ENCODE data around the gene EML6.
A peak's percentile ranks its signal among the peaks of the same experiment; 100 is the strongest.

Gene EML6

GRCh38 chr2:54912305-54912704 is 188.8 kb downstream of the EML6 start:
- no peak for DNase-seq (ENCODE audit: low read depth)

DNA sequence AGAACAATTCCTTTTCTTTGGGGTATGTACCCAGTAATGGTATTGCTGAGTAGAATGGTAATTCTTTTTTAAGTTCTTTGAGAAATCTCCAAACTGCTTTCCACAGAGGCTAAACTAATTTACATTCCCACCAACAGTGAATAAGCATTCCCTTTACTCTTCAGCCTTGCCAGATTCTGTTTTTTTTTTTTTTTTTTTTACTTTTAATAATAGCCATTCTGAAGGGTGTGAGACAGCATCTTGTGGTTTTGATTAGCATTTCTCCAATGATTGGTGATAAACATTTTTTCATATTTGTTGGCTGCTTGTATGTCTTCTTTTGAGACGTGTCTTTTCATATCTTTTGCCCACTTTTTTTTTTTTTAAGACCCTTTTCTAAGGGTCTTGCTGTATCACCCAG is 189.4 kb downstream of the EML6 start:
- DNase-seq (ENCODE audit: low read depth), result no peak

- DNase-seq (ENCODE audit: low read depth), result no peak
These were observed 191.2 kb downstream of the EML6 start for GRCh38 chr2:54914637-54915036.

DNA sequence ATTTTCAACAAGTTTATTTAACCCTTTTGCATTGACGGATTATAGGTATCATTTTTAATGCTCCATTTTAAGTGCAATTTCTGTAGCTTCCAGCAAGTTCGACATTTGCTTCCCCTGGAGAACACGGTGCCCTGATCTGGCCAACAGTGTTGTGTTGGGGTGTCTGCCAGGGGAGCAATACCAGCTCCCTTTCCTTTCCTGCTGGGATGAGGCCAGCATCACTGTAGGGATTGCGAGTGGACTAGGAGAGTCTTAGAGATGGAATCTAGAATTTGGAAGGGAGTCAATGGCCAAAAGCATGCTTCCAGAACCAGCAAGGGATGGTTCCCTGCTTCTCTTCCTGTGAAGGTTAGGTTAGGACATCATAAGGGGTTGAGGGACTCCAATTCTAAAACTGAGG is 191.6 kb downstream of the EML6 start:
- no peak for DNase-seq (ENCODE audit: low read depth)

DNA sequence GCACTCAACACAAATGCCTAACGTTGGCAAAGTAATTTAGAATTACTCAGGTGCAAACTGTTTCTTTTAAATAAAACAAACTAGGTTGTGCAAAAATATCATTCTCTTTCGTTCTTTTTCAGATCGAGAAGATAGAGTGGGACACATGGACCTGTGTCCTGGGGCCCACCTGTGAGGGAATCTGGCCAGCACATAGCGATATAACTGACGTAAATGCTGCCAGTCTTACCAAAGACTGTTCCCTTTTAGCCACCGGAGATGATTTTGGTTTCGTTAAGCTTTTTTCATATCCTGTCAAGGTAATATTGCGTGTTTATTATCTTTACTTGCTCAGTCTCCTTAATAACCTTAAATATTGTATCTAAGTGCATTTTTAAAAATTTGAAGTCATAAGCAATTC is 193.2 kb downstream of the EML6 start:
- no peak for DNase-seq (ENCODE audit: low read depth)

GRCh38 chr2:54918647-54919280 is 195.3 kb downstream of the EML6 start:
- no peak for DNase-seq (ENCODE audit: low read depth)

GRCh38 chr2:54920660-54921059 is 197.2 kb downstream of the EML6 start:
- no peak for DNase-seq (ENCODE audit: low read depth)

DNA sequence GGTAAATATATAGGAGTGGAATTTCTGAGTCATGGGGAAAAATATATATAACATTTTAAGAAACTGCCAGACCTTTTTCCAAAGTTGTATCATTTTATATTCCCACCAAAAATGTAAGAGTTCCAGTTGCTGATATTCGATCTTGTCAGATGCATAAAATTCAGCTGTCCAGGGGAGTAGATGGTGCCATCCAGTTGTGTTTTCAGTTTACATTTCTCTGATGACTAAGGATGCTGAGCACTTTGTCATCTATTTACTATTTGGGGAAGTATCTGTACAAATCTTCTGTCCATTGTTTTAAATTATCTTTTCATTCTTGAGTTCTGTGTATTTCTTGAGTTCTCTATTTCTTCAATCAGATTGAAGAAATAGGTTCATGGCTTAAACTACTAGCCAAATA is 200.7 kb downstream of the EML6 start:
- no peak for DNase-seq (ENCODE audit: low read depth)

- no peak for DNase-seq (ENCODE audit: low read depth)
These were observed 201.6 kb downstream of the EML6 start for GRCh38 chr2:54925022-54925421.

GRCh38 chr2:54927085-54927750 is 203.8 kb downstream of the EML6 start:
- no peak for DNase-seq (ENCODE audit: low read depth)

DNA sequence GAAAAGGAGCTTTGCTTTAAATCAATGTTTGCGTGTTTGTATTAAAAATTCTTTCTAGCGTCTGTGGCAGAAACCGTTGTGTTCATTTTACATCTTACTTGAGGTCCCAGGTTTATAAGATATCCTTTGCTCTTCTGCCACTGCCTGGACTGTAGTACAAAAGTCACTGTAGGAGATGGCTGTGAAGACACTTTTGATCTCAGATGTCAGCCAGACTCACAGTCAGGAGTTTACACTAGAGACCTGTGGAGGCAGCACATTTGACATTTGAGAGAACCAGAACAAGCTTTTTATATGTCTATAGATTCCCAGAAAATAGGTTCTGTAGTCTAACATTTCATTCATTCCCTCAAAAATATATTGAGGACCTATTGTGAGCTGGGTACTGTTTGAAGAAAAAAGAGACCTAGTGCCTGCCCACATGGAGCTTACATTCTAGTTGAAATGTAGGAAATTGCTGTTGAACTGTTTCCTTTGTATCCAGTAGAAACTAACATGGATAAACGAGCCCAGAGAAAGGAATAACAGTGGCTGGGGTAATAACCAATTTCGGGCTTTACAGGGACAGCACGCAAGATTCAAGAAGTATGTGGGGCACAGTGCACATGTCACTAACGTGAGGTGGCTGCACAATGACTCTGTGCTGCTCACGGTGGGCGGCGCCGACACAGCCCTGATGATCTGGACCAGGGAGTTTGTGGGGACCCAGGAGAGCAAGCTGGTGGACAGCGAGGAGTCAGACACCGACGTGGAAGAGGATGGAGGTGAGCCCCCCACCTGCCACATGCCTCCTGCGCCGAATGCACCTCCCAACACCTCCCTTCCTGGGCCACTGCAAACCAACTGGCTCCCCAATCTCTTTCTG is 204.5 kb downstream of the EML6 start:
- no peak for DNase-seq (ENCODE audit: low read depth)

- DNase-seq (ENCODE audit: low read depth), result no peak
These were observed 205.3 kb downstream of the EML6 start for GRCh38 chr2:54928719-54929118.

- no peak for DNase-seq (ENCODE audit: low read depth)
These were observed 208.0 kb downstream of the EML6 start for GRCh38 chr2:54931473-54931872.

DNA sequence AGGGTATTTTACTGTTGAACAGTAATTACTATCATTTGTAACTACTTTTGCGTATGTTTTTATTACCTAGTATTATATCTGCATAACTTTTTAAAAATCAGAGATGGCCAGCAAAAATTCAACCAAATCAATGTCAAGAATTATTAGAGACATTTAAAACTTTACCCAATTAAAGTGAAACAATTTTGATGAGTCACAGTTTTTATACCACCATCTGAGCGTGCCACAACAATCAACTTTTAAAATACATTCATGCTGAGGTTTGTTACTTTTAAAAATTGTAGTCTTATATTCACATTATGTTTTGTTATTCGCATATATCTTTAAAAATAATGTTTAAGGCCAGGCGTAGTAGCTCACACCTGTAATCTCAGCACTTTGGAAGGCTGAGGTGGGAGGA is 211.9 kb downstream of the EML6 start:
- no peak for DNase-seq (ENCODE audit: low read depth)

DNA sequence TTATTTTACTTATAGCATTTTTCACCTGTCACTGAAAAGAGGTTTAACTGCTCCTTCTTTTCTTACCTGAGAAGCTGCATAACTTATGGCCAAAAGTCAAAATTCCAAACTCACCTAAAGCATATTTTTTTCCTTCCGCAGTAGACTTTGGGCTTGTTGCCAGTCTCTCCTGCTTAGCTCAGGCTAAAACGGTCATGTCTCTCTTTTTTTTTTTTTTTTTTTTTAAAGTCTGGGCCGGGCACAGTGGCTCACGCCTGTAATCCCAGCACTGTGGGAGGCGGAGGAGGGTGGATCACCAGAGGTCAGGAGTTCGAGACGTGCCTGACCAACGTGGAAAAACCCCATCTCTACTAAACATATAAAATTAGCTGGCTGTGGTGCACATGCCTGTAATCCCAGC is 213.3 kb downstream of the EML6 start:
- no peak for DNase-seq (ENCODE audit: low read depth)

GRCh38 chr2:54939446-54940118 is 216.1 kb downstream of the EML6 start:
- no peak for DNase-seq (ENCODE audit: low read depth)

DNA sequence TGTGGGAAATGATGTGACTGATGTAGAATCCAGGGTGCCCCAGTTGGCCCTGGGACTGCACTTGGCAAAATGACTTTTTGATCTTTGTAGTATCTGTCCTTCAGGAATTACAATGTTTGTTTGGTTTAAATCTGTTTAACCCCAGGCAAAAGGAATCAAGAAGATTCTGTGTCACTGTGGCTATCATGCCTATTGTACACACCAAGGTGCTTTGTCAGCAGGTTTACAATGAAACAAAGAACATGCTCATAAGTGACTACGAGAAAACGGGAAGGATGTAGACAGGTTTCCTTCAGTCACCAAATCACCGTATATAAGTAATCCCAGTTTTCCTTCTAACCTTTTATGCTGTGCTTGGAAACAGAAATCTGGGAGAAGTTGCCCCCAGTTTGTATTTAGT is 217.3 kb downstream of the EML6 start:
- no peak for DNase-seq (ENCODE audit: low read depth)

- DNase-seq (ENCODE audit: low read depth), result no peak
These were observed 218.0 kb downstream of the EML6 start for GRCh38 chr2:54941248-54941984.

DNA sequence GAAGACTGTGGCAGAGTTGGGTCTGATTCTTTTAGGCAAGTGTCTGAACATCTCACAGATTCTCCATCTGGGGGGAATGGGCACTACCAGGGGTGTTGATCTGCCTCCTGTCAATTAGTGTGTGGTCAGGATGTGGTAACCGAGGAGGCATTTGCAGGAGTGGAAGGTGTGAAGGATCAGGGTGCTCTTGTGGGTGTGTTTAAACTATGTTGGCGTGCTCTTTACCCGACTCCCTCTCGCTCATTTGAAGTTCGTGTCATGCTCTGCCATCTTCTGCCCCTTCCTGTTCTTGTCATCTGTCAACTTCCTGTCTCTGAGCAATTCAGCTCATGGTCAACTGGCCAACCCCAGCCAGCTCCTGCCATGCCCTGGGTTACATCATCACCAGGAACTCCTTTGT is 218.9 kb downstream of the EML6 start:
- DNase-seq (ENCODE audit: low read depth), result no peak

DNA sequence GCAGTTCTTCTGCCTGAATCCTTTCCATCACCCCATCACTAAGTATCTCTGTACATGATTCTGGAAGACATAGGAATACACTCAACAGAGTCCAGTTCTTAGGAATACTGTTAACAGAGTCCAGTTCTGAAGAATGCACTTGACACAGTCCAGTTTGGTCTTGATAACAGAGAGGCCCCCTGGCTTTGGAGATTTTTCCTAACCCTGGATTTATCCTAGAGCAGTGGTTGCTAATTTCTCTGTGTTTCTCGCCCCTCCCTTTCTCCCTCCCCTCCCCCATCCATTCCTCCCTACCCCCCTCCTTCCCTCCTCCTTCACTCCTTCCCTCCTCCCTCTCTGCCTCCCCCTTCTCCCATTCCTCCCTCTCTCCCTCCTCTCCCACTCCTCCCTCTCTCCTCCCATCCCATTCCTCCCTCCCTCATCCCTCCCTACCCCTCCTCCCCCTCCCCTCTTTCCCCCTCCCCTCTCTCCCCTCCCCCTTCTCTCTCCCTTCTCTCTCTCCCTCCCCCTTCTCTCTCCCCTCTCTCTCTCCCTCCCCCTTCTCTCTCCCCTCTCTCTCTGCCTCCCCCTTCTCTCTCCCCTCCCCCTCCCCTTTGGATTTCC is 221.4 kb downstream of the EML6 start:
- no peak for DNase-seq (ENCODE audit: low read depth)

GRCh38 chr2:54945391-54946219 is 222.1 kb downstream of the EML6 start:
- peak; percentile 95 for DNase-seq (ENCODE audit: low read depth)

Data from fibroblast of gingiva (primary cell).